D721Med (cell line): ENCODE data around the gene PSME1.

Source experiments
- DNase-seq: peaks from one replicate; pipeline ENCODE4 v3.0.0; 2011; ENCODE audit warnings: low spot score; ENCODE audit not compliant: insufficient read length
- FAIRE-seq: peaks from 2 replicates; lab custom pipeline; 2011; peaks lifted over from hg19 to GRCh38; lab: Jason Lieb, UNC
- TF ChIP-seq, protein P1 (sequence below): IDR thresholded peaks from 2 replicates; pipeline ENCODE4 v1.5.1; 2012; ENCODE audit warnings: mild to moderate bottlenecking, control low read depth; ENCODE audit not compliant: insufficient read depth; ENCODE audit errors: missing control alignments

The PSME1 gene

GRCh38 chr14:24164518-24164991, 28.6 kb downstream of the PSME1 start:
- TF ChIP-seq, protein P1, sequence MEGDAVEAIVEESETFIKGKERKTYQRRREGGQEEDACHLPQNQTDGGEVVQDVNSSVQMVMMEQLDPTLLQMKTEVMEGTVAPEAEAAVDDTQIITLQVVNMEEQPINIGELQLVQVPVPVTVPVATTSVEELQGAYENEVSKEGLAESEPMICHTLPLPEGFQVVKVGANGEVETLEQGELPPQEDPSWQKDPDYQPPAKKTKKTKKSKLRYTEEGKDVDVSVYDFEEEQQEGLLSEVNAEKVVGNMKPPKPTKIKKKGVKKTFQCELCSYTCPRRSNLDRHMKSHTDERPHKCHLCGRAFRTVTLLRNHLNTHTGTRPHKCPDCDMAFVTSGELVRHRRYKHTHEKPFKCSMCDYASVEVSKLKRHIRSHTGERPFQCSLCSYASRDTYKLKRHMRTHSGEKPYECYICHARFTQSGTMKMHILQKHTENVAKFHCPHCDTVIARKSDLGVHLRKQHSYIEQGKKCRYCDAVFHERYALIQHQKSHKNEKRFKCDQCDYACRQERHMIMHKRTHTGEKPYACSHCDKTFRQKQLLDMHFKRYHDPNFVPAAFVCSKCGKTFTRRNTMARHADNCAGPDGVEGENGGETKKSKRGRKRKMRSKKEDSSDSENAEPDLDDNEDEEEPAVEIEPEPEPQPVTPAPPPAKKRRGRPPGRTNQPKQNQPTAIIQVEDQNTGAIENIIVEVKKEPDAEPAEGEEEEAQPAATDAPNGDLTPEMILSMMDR, result no peak
- DNase-seq (no peak), FAIRE-seq (no peak)

DNA sequence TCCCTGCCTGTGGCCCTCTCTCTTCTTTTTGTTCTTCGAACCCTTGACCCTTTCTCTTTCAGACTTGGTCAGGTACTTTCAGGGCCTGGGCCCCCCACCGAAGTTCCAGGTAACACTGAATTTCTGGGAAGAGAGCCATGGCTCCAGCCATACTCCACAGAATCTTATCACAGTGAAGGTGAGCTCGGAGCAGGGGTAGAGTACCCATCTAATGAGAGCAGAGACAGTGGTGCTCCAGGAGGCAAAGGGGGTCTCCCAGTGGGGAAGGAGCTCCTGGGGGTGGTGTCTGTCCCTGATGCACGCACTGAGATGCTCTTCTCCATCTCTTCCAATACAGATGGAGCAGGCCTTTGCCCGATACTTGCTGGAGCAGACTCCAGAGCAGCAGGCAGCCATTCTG, 29.8 kb downstream of the PSME1 start:
- DNase-seq, result no peak
- TF ChIP-seq, protein P1, result no peak
- FAIRE-seq, result no peak

GRCh38 chr14:24167469-24168114, 31.6 kb downstream of the PSME1 start:
- TF ChIP-seq, protein P1, result no peak
- DNase-seq (no peak), FAIRE-seq (no peak)

GRCh38 chr14:24171422-24172260, 35.6 kb downstream of the PSME1 start, which contains the start of gene REC8:
REC8 (plus strand) TSS chr14:24172080; CDS start chr14:24172553, 473 bp downstream.
- DNase-seq (peak; percentile 100), FAIRE-seq (no peak)

GRCh38 chr14:24172261-24172860, 36.4 kb downstream of the PSME1 start:
- TF ChIP-seq, protein P1, result no peak

More at GRCh38 chr14:24171422-24172260, 35.6 kb downstream of the PSME1 start, which contains the start of gene REC8:
- TF ChIP-seq, protein P1, result no peak

DNA sequence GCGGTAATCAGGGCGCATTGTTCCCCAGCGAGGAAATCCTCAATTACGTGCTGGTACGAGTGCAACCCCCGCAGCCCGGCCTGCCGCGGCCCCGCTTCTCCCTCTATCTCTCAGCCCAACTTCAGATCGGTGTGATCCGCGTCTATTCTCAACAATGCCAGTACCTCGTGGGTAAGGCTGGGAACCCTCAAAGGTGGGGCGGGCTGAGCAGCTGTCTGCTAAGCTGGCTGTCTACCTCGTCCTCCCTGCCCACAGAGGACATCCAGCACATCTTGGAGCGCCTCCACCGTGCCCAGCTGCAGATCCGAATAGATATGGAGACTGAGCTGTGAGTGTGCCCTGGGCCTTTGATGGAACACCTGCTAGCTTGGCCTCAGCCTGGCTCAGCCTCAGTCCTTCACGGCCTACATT, 36.9 kb downstream of the PSME1 start:
- TF ChIP-seq, protein P1, result no peak
- DNase-seq, result no peak
- no peak for FAIRE-seq

More at GRCh38 chr14:24172261-24172860, 36.4 kb downstream of the PSME1 start:
- DNase-seq (no peak), FAIRE-seq (no peak)
